GM19452 (cell line): Measurements from ENCODE around the gene TOMM7.
"Not testable (repeated sequence)": the region's sequence is repeated elsewhere in the genome, so short reads cannot be mapped to it uniquely, and the experiment has no call there.

ENCODE experiments used
- ATAC-seq: cut with Tn5 transposase; IDR thresholded peaks from one replicate; pipeline ENCODE4 v1.9.1; 2021; ENCODE audit not compliant: unreplicated experiment

The TOMM7 gene

GRCh38 chr7:22826593-22826992 is 3.9 kb upstream of the TOMM7 start:
- ATAC-seq: no peak

GRCh38 chr7:22824760-22825159 is 2.1 kb upstream of the TOMM7 start:
- ATAC-seq: no peak

- ATAC-seq: peak; percentile 6
Observed at GRCh38 chr7:22823142-22823497, 471 bp upstream of the TOMM7 start.

GRCh38 chr7:22821702-22822485 is 755 bp downstream of the TOMM7 start:
- ATAC-seq: no peak

- no peak for ATAC-seq
Observed at GRCh38 chr7:22819476-22819875, 3.2 kb downstream of the TOMM7 start.

- ATAC-seq: no peak
Observed at GRCh38 chr7:22814261-22815208, 8.1 kb downstream of the TOMM7 start.

GRCh38 chr7:22812353-22812752 is 10.3 kb downstream of the TOMM7 start:
- no peak for ATAC-seq

- no peak for ATAC-seq
Observed at GRCh38 chr7:22811746-22812280, 10.8 kb downstream of the TOMM7 start.

- no peak for ATAC-seq
Observed at GRCh38 chr7:22810843-22811242, 11.8 kb downstream of the TOMM7 start.

- no peak for ATAC-seq
Observed at GRCh38 chr7:22809902-22810642, 12.6 kb downstream of the TOMM7 start.

GRCh38 chr7:22808140-22808539 is 14.5 kb downstream of the TOMM7 start:
- no peak for ATAC-seq

- ATAC-seq: no peak
Observed at GRCh38 chr7:22806752-22807151, 15.9 kb downstream of the TOMM7 start.

- ATAC-seq: no peak
Observed at GRCh38 chr7:22805227-22805626, 17.4 kb downstream of the TOMM7 start.

- not testable (repeated sequence) for ATAC-seq
Observed at GRCh38 chr7:22802831-22803230, 19.8 kb downstream of the TOMM7 start.

- no peak for ATAC-seq
Observed at GRCh38 chr7:22802426-22802825, 20.2 kb downstream of the TOMM7 start.

GRCh38 chr7:22801912-22802311 is 20.7 kb downstream of the TOMM7 start:
- no peak for ATAC-seq

GRCh38 chr7:22799633-22800032 is 23.0 kb downstream of the TOMM7 start:
- no peak for ATAC-seq

GRCh38 chr7:22793593-22794462 is 28.8 kb downstream of the TOMM7 start:
- no peak for ATAC-seq

GRCh38 chr7:22791204-22792158 is 31.2 kb downstream of the TOMM7 start:
- ATAC-seq: no peak
